ENCODE results near the gene HRC. TPM values are rescaled to one million over a fixed set of nuclear protein-coding genes. Genes with fewer than 3 reads are reported as not detected.
"Not testable (repeated sequence)": the region's sequence is repeated elsewhere in the genome, so short reads cannot be mapped to it uniquely, and the experiment has no call there.

The HRC gene
- total RNA-seq, 1 donor from 2014 or later = not detected

GRCh38 chr19:49193822-49194394, 38.7 kb upstream of the HRC start:
- DNase-seq (ENCODE audit: low read depth) = no peak
- Histone ChIP-seq H3K27me3 (ENCODE audit: control insufficient read depth, insufficient read depth, low read length) (peaks cover 2% of the 10 kb centered on the region), H3K4me3 (ENCODE audit: low read depth, low read length) (no peak overlapping the region), H3K36me3 (ENCODE audit: control insufficient read depth, insufficient read depth, low read length) (peaks cover 2% of the 10 kb centered on the region)
- TF ChIP-seq CTCF (IDR thresholded peaks at IDR 0.05; ENCODE audit: insufficient read depth, low read length, poor library complexity, severe bottlenecking) = no peak

GRCh38 chr19:49190781-49191180, 35.6 kb upstream of the HRC start:
- no peak for TF ChIP-seq CTCF (IDR thresholded peaks at IDR 0.05; ENCODE audit: insufficient read depth, low read length, poor library complexity, severe bottlenecking)
- Histone ChIP-seq H3K36me3 (ENCODE audit: control insufficient read depth, insufficient read depth, low read length) (peaks cover 2% of the 10 kb centered on the region), H3K4me3 (ENCODE audit: low read depth, low read length) (no peak overlapping the region), H3K27me3 (ENCODE audit: control insufficient read depth, insufficient read depth, low read length) (peaks cover 2% of the 10 kb centered on the region)
- DNase-seq (ENCODE audit: low read depth) = no peak

- Histone ChIP-seq H3K36me3 (ENCODE audit: control insufficient read depth, insufficient read depth, low read length) (peaks cover 2% of the 10 kb centered on the region), H3K27me3 (ENCODE audit: control insufficient read depth, insufficient read depth, low read length) (peaks cover 1% of the 10 kb centered on the region), H3K4me3 (ENCODE audit: low read depth, low read length) (no peak overlapping the region)
- TF ChIP-seq CTCF (IDR thresholded peaks at IDR 0.05; ENCODE audit: insufficient read depth, low read length, poor library complexity, severe bottlenecking) = no peak
- DNase-seq (ENCODE audit: low read depth) = no peak
These were observed 34.1 kb upstream of the HRC start for GRCh38 chr19:49189259-49189658.

GRCh38 chr19:49188626-49189200, 33.5 kb upstream of the HRC start:
- no peak for TF ChIP-seq CTCF (IDR thresholded peaks at IDR 0.05; ENCODE audit: insufficient read depth, low read length, poor library complexity, severe bottlenecking)
- no peaks in the 10 kb centered on the region for H3K27me3 ChIP-seq (ENCODE audit: control insufficient read depth, insufficient read depth, low read length)
- DNase-seq (ENCODE audit: low read depth) = no peak
- no peak overlapping the region for H3K4me3 ChIP-seq (ENCODE audit: low read depth, low read length)
- H3K36me3 ChIP-seq (ENCODE audit: control insufficient read depth, insufficient read depth, low read length) = peaks cover 2% of the 10 kb centered on the region

GRCh38 chr19:49186108-49186507, 30.9 kb upstream of the HRC start:
- H3K36me3 ChIP-seq (ENCODE audit: control insufficient read depth, insufficient read depth, low read length) = peaks cover 2% of the 10 kb centered on the region
- no peak for DNase-seq (ENCODE audit: low read depth)
- no peak for TF ChIP-seq CTCF (IDR thresholded peaks at IDR 0.05; ENCODE audit: insufficient read depth, low read length, poor library complexity, severe bottlenecking)

GRCh38 chr19:49182848-49183375, 27.7 kb upstream of the HRC start:
- no peak for DNase-seq (ENCODE audit: low read depth)
- no peak for TF ChIP-seq CTCF (IDR thresholded peaks at IDR 0.05; ENCODE audit: insufficient read depth, low read length, poor library complexity, severe bottlenecking)
- Histone ChIP-seq H3K36me3 (ENCODE audit: control insufficient read depth, insufficient read depth, low read length) (no peaks in the 10 kb centered on the region), H3K4me3 (ENCODE audit: low read depth, low read length) (no peak overlapping the region), H3K27me3 (ENCODE audit: control insufficient read depth, insufficient read depth, low read length) (no peaks in the 10 kb centered on the region)

More at GRCh38 chr19:49186108-49186507, 30.9 kb upstream of the HRC start:
- no peak overlapping the region for H3K4me3 ChIP-seq (ENCODE audit: low read depth, low read length)
- no peaks in the 10 kb centered on the region for H3K27me3 ChIP-seq (ENCODE audit: control insufficient read depth, insufficient read depth, low read length)

- DNase-seq (ENCODE audit: low read depth); H3K36me3 ChIP-seq (ENCODE audit: control insufficient read depth, insufficient read depth, low read length); H3K4me3 ChIP-seq (ENCODE audit: low read depth, low read length); H3K27me3 ChIP-seq (ENCODE audit: control insufficient read depth, insufficient read depth, low read length): not testable (repeated sequence)
These were observed 27.0 kb upstream of the HRC start for GRCh38 chr19:49182010-49182847.
